Transverse colon (tissue), 4 donors: ENCODE measurements around the gene IL1A. TPM values are rescaled to one million over a fixed set of nuclear protein-coding genes. Genes with fewer than 3 reads are reported as not detected.

Experiments used
- DNase-seq: peaks from one replicate; pipeline ENCODE4 v3.0.0-alpha.2; 2019
- H3K27ac ChIP-seq, 4 donors: fragments of 200-600 bp; sonication (generic); 2 replicates each; pipeline ENCODE4 v1.5.1; 2016 to 2018; ENCODE audit warnings: inconsistent platforms in 4 of 4
- H3K27me3 ChIP-seq: fragments of 200-600 bp; sonication (generic); 2 replicates; pipeline ENCODE4 v1.5.1; 2017; ENCODE audit warnings: inconsistent platforms
- H3K36me3 ChIP-seq, 4 donors: fragments of 200-600 bp; sonication (generic); 2 replicates each; pipeline ENCODE4 v1.5.1; 2017 to 2019; ENCODE audit warnings: inconsistent platforms in 4 of 4
- H3K4me1 ChIP-seq, 4 donors: fragments of 200-600 bp; sonication (generic); 2 replicates each; pipeline ENCODE4 v1.5.1; 2017 to 2020; ENCODE audit warnings: inconsistent platforms in 4 of 4
- H3K4me3 ChIP-seq, 4 donors: fragments of 200-600 bp; sonication (generic); 1 replicate in 1 of 4; 2 replicates in 3 of 4; pipeline versions ENCODE4 v1.5.1 to v1.6.1; 2017 to 2019; ENCODE audit warnings: inconsistent platforms in 4 of 4
- H3K9me3 ChIP-seq, 2 donors: fragments of 200-600 bp; sonication (generic); 2 replicates each; pipeline ENCODE4 v1.5.1; 2017 to 2019; ENCODE audit warnings: inconsistent platforms in 2 of 2
- CTCF ChIP-seq, 5 experiments: fragments of 200-600 bp in 3 of 5; fragments of 450-650 bp in 2 of 5; sonication (generic) in 3 of 5; IDR thresholded peaks; 1 replicate in 2 of 5; 2 replicates in 3 of 5; pipeline ENCODE4 v1.5.1; 2016 to 2017; ENCODE audit warnings: antibody characterized with exemption in 5 of 5, inconsistent platforms in 3 of 5, mild to moderate bottlenecking in 2 of 5, moderate library complexity in 1 of 5
- EP300 ChIP-seq: sonication (generic); formaldehyde crosslinking; IDR thresholded peaks from one replicate; pipeline ENCODE4 v1.6.1; 2017; ENCODE audit warnings: antibody characterized with exemption, low read depth
- POLR2A ChIP-seq: fragments of 450-650 bp; IDR thresholded peaks from one replicate; pipeline ENCODE4 v1.6.1; 2016; ENCODE audit warnings: antibody characterized with exemption, mild to moderate bottlenecking, moderate library complexity
- POLR2AphosphoS5 ChIP-seq, 3 donors: sonication (generic); formaldehyde crosslinking; IDR thresholded peaks; one replicate each; pipeline ENCODE4 v1.6.1; 2016; ENCODE audit warnings: antibody characterized with exemption in 3 of 3
- WGBS, 2 donors: methylation state at CpG; one replicate each; pipeline ENCODE4 v1.1.5; 2018; ENCODE audit warnings: low coverage in 1 of 2; 5-methylcytosine and 5-hydroxymethylcytosine counted together
- in situ Hi-C, 4 donors: fragments of 200-750 bp; cut with MboI; loops; one replicate each; pipeline versions ENCODE4 v1.15.0 to v1.15.1; 2017; ENCODE audit warnings: low sequenced_read_pairs in 3 of 4, low pct_ligation_motif_present in 1 of 4, low pct_unique_long_range_greater_than_20kb in 1 of 4
- intact Hi-C: fragments of 100-400 bp; cut with DNase I; formaldehyde crosslinking; loops from one replicate; pipeline ENCODE4 v1.15.1; 2023; ENCODE audit warnings: low total_unique reads
- total RNA-seq, 4 donors: library from RNA; depleted of rRNA; stranded (reverse); fragments of >200 nt; gene quantifications; one replicate each; pipeline ENCODE4 v1.1.0, GENCODE V29; 2016

Gene IL1A
- total RNA-seq, 4 donors from 2014 or later: not detected

- intact Hi-C loops: no loop called here
- no peaks in the 10 kb centered on the region for H3K27me3 ChIP-seq
- WGBS, 2 donors: 81% methylated on average over 3 of the region's 3 CpGs; no CpG with 5 or more reads in 1 of the 2 donors
- no peak for TF ChIP-seq POLR2A
- TF ChIP-seq CTCF (IDR thresholded peaks at IDR 0.05): no peak
- TF ChIP-seq EP300: no peak
- no peak for TF ChIP-seq POLR2AphosphoS5 (IDR thresholded peaks at IDR 0.05)
- no peak overlapping the region for H3K4me3 ChIP-seq
- peaks cover 0 to 5% (median 0%) of the 10 kb centered on the region in 4 donors for H3K4me1 ChIP-seq
- in situ Hi-C loops: no loop called here
- no peak overlapping the region for H3K27ac ChIP-seq
- H3K36me3 ChIP-seq: no peaks in the 10 kb centered on the region
- no peaks in the 10 kb centered on the region for H3K9me3 ChIP-seq
- no peak for DNase-seq
Observed at GRCh38 chr2:112782234-112782799, 2.0 kb downstream of the IL1A start.

GRCh38 chr2:112779598-112779997 lies 4.7 kb downstream of the IL1A start:
- TF ChIP-seq CTCF (IDR thresholded peaks at IDR 0.05) (no peak), POLR2A (no peak), POLR2AphosphoS5 (IDR thresholded peaks at IDR 0.05) (no peak), EP300 (no peak)
- intact Hi-C loops (no loop called here), in situ Hi-C loops (no loop called here)
- no peak overlapping the region for H3K27ac ChIP-seq
- 89 to 93% methylated on average over 1 of the region's 1 CpG for WGBS, 2 donors
- H3K27me3 ChIP-seq: no peaks in the 10 kb centered on the region
- peaks cover 0 to 5% (median 0%) of the 10 kb centered on the region in 4 donors for H3K4me1 ChIP-seq
- no peak for DNase-seq
- H3K36me3 ChIP-seq: no peaks in the 10 kb centered on the region
- H3K4me3 ChIP-seq: no peak overlapping the region
- H3K9me3 ChIP-seq: no peaks in the 10 kb centered on the region

- no peak for DNase-seq
- Histone ChIP-seq H3K9me3 (no peaks in the 10 kb centered on the region), H3K27me3 (no peaks in the 10 kb centered on the region), H3K36me3 (no peaks in the 10 kb centered on the region), H3K27ac (no peak overlapping the region), H3K4me3 (no peak overlapping the region), H3K4me1 (no peaks in the 10 kb centered on the region)
- in situ Hi-C loops (no loop called here), intact Hi-C loops (no loop called here)
- TF ChIP-seq CTCF (IDR thresholded peaks at IDR 0.05): no peak
- TF ChIP-seq POLR2AphosphoS5 (IDR thresholded peaks at IDR 0.05): no peak
- no peak for TF ChIP-seq EP300
- no peak for TF ChIP-seq POLR2A
Observed at GRCh38 chr2:112777036-112777435, 7.3 kb downstream of the IL1A start.

- no peaks in the 10 kb centered on the region for H3K9me3 ChIP-seq
- WGBS, 2 donors: 82% methylated on average over 3 of the region's 3 CpGs; no CpG with 5 or more reads in 1 of the 2 donors
- no peak overlapping the region for H3K27ac ChIP-seq
- H3K36me3 ChIP-seq: no peaks in the 10 kb centered on the region
- no peaks in the 10 kb centered on the region for H3K4me1 ChIP-seq
- no peak for TF ChIP-seq POLR2AphosphoS5 (IDR thresholded peaks at IDR 0.05)
- no peak for TF ChIP-seq CTCF (IDR thresholded peaks at IDR 0.05)
- TF ChIP-seq EP300: no peak
- TF ChIP-seq POLR2A: no peak
- DNase-seq: no peak
- in situ Hi-C loops: no loop called here
- H3K27me3 ChIP-seq: no peaks in the 10 kb centered on the region
- H3K4me3 ChIP-seq: no peak overlapping the region
- intact Hi-C loops: no loop called here
Observed at GRCh38 chr2:112776113-112776512, 8.2 kb downstream of the IL1A start.
